Hepatocyte (in vitro differentiated cells): ENCODE data around the gene REP15.

Experiments used
- CTCF ChIP-seq: fragments of 200-600 bp; sonication (generic); IDR thresholded peaks from 2 replicates; pipeline ENCODE4 v1.5.1; 2016; ENCODE audit warnings: antibody characterized with exemption, mild to moderate bottlenecking; ENCODE audit not compliant: poor library complexity
- EZH2 ChIP-seq: fragments of 200-600 bp; sonication (generic); IDR thresholded peaks from 2 replicates; pipeline ENCODE4 v1.6.1; 2016; ENCODE audit warnings: antibody characterized with exemption, mild to moderate bottlenecking, borderline replicate concordance

GRCh38 chr12:27733052-27733656 is 36.9 kb downstream of the REP15 start:
- TF ChIP-seq CTCF, result peak; percentile 91
- TF ChIP-seq EZH2, result no peak
